Measurements from ENCODE around the gene CPE.
"Not testable (repeated sequence)": the region's sequence is repeated elsewhere in the genome, so short reads cannot be mapped to it uniquely, and the experiment has no call there.

Gene CPE

DNA sequence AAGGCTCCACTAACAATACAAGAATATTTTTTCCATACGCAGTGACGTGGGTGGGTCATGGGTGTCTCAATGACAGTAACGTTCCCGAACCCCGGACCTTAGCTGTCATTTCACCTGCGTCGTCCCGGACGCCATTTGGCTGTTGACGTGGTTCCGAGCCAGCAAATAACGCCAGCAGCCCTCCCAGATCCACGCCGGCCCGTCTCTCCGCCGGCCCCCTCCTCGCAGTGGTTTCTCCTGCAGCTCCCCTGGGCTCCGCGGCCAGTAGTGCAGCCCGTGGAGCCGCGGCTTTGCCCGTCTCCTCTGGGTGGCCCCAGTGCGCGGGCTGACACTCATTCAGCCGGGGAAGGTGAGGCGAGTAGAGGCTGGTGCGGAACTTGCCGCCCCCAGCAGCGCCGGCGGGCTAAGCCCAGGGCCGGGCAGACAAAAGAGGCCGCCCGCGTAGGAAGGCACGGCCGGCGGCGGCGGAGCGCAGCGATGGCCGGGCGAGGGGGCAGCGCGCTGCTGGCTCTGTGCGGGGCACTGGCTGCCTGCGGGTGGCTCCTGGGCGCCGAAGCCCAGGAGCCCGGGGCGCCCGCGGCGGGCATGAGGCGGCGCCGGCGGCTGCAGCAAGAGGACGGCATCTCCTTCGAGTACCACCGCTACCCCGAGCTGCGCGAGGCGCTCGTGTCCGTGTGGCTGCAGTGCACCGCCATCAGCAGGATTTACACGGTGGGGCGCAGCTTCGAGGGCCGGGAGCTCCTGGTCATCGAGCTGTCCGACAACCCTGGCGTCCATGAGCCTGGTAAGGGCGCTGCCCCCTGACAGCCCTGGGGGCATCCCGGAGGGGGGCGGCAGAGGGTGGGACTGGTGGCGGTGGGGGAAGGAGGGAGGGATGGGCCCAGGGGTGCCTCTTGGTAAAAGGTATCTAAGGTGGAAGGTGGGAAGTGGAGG, at the start of gene CPE:
Gene CPE, plus strand, starts transcription at position 264 of the 933 bp plus-strand sequence. Its CDS starts 214 bp downstream, at position 478.
- H3K4me3 Mint-ChIP-seq = peak within 1 kb of the TSS; percentile 78
- H3K9me3 Mint-ChIP-seq = peaks cover 3% of the 10 kb centered on the region
- H3K27me3 Mint-ChIP-seq = peaks cover 18% of the 10 kb centered on the region
- peaks cover 2% of the 10 kb centered on the region for H3K4me1 Mint-ChIP-seq
- peak; percentile 99 for ATAC-seq (ENCODE audit: low read depth)
- H3K36me3 Mint-ChIP-seq = no peaks in the 10 kb centered on the region
- DNase-seq (ENCODE audit: low spot score in 2 of 2) = peak; percentile 47 to 61
- H3K27ac Mint-ChIP-seq = no peak within 1 kb of the TSS

DNA sequence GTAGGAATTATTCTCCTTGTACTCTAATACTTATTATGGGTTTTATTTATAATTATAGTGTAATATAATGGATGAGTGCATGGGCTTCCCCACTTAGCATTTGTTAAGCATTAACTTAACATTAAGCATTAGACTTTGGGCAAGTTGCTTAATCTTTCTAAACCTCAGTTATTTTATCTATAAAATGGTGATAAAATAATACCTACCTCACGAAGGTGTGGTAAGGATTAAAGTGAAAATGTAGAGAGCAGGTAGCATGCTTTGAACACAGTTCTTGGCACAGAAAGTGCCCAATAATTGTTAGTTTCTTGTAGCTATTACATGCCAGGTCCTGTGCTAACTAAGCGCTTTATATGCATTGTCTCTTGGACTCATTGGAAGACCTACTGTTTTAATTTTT, 48.7 kb upstream of the CPE start:
- Mint-ChIP-seq H3K4me3 (no peak overlapping the region), H3K36me3 (peaks cover 18% of the 10 kb centered on the region), H3K27ac (no peak overlapping the region), H3K27me3 (no peaks in the 10 kb centered on the region), H3K9me3 (no peaks in the 10 kb centered on the region), H3K4me1 (peaks cover 30% of the 10 kb centered on the region)
- ATAC-seq (ENCODE audit: low read depth) (no peak), DNase-seq (ENCODE audit: low spot score in 2 of 2) (no peak)

DNA sequence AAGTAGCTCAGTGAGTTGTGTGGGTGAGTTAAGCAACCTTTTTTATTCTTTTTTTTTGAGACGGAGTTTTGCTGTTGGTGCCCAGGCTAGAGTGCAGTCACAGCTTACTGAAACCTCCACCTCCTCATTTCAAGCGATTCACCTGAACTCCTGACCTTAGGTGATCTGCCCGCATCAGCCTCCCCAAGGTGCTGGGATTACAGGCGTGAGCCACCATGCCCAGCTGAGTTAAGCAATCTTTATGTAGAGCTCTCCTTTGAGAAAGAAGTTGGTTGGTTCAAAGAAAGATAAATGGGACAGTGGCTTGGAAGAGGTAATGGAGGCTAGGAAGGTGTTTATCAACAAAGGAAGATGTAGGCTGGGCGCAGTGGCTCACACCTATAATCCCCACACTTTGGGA, 48.1 kb upstream of the CPE start:
- peak overlapping the region; percentile 71 for H3K27ac Mint-ChIP-seq
- peaks cover 20% of the 10 kb centered on the region for H3K36me3 Mint-ChIP-seq
- DNase-seq (ENCODE audit: low spot score in 2 of 2) (no peak), ATAC-seq (ENCODE audit: low read depth) (no peak)
- no peak overlapping the region for H3K4me3 Mint-ChIP-seq
- no peaks in the 10 kb centered on the region for H3K27me3 Mint-ChIP-seq
- H3K9me3 Mint-ChIP-seq = no peaks in the 10 kb centered on the region
- H3K4me1 Mint-ChIP-seq = peaks cover 30% of the 10 kb centered on the region

DNA sequence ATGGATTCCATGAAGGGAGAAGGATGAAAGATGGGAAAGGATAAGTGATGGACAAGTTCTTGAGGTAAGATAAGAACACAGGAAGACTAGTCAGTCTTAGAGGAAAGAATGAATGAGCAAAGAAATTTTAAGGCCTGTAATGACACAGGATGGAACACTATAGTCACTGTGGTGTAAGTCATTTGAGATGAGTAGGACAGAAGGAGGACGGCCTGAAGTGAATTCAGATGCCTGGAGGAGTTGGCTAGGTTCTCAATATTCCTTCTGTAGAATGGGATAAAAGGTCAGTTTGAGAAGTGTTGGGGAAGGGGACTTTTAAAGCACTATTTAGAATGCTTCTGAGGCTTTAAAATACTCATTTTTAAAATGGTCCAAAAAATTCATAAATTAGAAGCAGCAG, 47.4 kb upstream of the CPE start:
- DNase-seq (ENCODE audit: low spot score in 2 of 2) (no peak), ATAC-seq (ENCODE audit: low read depth) (no peak)
- H3K27ac Mint-ChIP-seq = peak overlapping the region; percentile 71
- peaks cover 25% of the 10 kb centered on the region for H3K4me1 Mint-ChIP-seq
- H3K4me3 Mint-ChIP-seq = no peak overlapping the region
- H3K27me3 Mint-ChIP-seq = no peaks in the 10 kb centered on the region
- H3K36me3 Mint-ChIP-seq = peaks cover 20% of the 10 kb centered on the region
- H3K9me3 Mint-ChIP-seq = no peaks in the 10 kb centered on the region

DNA sequence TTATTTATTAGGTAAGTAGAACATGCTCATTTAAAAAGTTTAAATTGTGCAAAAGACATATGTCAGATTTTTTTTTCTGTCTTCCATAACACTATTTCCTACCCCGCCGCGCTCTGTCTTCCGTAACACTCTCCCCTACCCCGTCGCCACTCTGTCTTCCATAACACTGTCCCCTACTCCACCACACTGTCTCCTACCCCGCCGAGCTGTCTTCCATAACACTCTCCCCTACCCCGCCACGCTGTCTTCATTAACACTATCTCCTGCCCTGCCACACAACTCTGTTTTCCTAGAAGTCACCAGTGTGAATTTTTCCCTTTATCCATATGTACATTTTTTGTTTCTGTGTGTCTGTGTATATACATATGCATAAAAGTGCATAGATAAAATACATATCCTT, 47.0 kb upstream of the CPE start:
- H3K4me3 Mint-ChIP-seq = no peak overlapping the region
- ATAC-seq (ENCODE audit: low read depth) (no peak), DNase-seq (ENCODE audit: low spot score in 2 of 2) (no peak)
- peaks cover 25% of the 10 kb centered on the region for H3K4me1 Mint-ChIP-seq
- H3K27me3 Mint-ChIP-seq = no peaks in the 10 kb centered on the region
- peak overlapping the region; percentile 71 for H3K27ac Mint-ChIP-seq
- no peaks in the 10 kb centered on the region for H3K9me3 Mint-ChIP-seq
- peaks cover 20% of the 10 kb centered on the region for H3K36me3 Mint-ChIP-seq

DNA sequence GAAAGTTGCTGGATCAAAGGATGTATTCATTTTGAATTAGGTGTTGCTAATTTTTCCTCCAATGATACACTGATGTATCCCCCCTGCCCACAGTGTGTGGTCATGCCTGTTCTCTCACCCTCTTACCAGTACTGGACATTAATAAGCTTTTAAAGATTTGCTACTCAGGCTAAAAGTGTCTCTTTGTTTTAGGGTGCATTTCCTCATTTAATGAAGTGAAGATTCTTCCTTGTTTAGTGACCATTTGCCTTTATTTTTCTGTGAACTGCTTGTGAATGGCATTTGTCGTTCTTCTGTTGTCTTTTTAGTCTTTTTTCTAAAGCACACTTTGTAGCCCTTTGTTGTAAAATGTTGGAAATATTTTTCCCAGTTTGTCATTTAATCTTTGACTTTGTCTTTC, 46.3 kb upstream of the CPE start:
- no peak overlapping the region for H3K4me3 Mint-ChIP-seq
- H3K9me3 Mint-ChIP-seq = no peaks in the 10 kb centered on the region
- peaks cover 22% of the 10 kb centered on the region for H3K36me3 Mint-ChIP-seq
- H3K4me1 Mint-ChIP-seq = peaks cover 25% of the 10 kb centered on the region
- no peaks in the 10 kb centered on the region for H3K27me3 Mint-ChIP-seq
- no peak for DNase-seq (ENCODE audit: low spot score in 2 of 2)
- H3K27ac Mint-ChIP-seq = peak overlapping the region; percentile 61
- no peak for ATAC-seq (ENCODE audit: low read depth)

DNA sequence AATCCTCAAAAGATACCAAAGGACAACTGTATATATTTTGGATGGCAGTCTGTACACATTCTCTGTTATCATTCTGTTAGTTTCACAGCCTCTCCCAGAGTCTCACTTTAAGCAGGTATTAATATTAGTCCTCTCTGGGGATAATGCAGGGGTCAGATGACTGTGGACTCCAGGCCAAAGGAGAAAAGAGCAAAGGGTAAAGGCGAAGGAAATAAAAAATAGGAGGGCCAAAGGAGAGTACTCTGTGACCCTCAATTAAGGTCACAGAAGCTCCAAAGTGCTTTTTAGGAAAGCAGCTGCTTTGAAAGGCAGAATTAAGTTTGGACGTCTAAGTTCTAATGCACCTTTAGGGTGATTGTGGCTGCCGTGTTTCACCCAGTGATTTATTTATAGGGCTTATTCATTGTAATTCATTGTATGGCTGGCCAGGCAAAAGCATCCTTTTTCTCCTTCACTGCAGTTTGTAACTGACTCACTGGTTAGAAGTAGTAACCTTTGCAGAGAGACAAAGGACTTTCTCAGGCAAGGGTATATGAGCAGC, 43.6 kb upstream of the CPE start:
- Mint-ChIP-seq H3K27ac (peak overlapping the region; percentile 36), H3K27me3 (no peaks in the 10 kb centered on the region), H3K4me1 (peaks cover 23% of the 10 kb centered on the region), H3K36me3 (peaks cover 23% of the 10 kb centered on the region), H3K9me3 (no peaks in the 10 kb centered on the region), H3K4me3 (no peak overlapping the region)
- ATAC-seq (ENCODE audit: low read depth) (no peak), DNase-seq (ENCODE audit: low spot score in 2 of 2) (no peak)

DNA sequence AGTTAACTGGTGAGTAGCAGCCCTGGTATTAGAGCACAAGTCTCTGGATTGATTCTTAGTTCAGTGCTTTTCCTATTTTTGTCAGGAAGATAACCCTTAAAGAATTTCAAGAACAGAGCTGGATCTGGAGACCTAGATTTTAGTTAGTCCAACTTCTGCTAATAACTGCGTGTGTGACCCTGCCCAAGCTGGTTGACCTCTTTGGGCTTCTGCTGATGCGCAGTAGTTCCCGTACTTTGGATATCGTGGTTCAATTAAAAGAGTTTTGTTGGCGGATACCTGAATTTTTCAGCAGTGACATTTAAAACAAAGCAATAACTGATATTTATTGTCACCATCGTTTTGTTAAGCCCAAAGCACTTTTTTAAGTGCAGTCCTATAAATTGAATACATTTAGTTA, 42.1 kb upstream of the CPE start:
- Mint-ChIP-seq H3K27ac (no peak overlapping the region), H3K4me1 (peaks cover 13% of the 10 kb centered on the region)

DNA sequence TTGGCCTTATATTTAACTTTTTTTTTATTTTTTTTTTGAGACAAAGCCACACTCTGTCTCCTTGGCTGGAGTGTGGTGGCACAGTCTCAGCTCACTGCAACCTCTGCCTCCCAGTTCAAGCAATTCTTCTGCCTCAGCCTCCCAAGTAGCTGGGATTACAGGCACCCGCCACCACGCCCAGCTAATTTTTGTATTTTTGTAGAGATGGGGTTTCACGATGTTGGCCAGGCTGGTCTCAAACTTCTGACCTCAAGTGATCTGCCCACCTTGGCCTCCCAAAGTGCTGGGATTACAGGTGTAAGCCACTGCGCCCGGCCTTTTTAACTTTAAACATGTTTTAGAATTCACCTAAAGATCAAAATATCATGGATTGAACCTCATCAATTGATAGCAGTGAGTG, 36.5 kb upstream of the CPE start:
- not testable (repeated sequence) for H3K36me3 Mint-ChIP-seq; H3K9me3 Mint-ChIP-seq; DNase-seq (ENCODE audit: low spot score in 2 of 2); H3K4me3 Mint-ChIP-seq; ATAC-seq (ENCODE audit: low read depth); H3K4me1 Mint-ChIP-seq; H3K27me3 Mint-ChIP-seq; H3K27ac Mint-ChIP-seq

More for the DNA sequence above, 42.1 kb upstream of the CPE start:
- H3K27me3 Mint-ChIP-seq = no peaks in the 10 kb centered on the region
- no peaks in the 10 kb centered on the region for H3K9me3 Mint-ChIP-seq
- H3K36me3 Mint-ChIP-seq = peaks cover 17% of the 10 kb centered on the region
- H3K4me3 Mint-ChIP-seq = no peak overlapping the region
- ATAC-seq (ENCODE audit: low read depth) (no peak), DNase-seq (ENCODE audit: low spot score in 2 of 2) (no peak)

DNA sequence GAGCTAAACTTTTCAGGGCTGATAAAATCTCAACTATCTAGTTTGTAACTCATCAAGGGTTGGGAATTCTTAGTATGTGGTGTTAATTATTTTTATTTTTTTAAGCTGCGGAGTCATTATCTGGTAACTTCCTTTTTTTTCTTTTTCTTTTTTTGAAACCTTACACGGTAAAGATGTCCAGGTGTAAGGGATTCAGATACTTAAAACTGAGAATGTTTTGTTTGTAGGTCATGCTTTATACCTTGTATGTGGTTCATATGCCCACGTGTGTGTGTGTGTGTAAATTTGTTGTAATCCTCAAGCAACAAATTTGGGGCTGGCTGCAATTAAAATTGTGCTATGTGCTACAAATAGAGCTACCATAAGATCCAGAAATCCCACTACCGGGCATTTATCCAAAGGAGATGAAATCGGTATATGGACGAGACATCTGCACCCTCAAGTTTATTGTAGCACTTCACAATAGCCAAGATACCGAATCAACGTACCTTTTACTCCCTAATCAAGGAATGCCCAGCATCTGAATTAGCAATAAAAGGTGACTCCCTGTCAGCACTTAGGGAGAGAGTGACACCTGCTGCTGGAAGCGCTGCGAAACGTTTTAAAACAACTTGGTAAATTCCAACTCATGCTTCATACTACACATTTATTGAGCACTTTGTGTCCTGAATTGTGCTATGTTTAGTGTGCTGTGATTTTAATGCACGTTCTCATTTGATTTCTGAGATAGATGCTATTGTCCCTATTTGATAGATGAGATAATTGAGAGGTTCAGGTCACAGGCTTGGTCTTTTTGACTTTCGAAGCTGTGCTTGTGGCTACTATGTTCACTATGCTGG, 35.2 kb upstream of the CPE start:
- Mint-ChIP-seq H3K36me3 (peaks cover 3% of the 10 kb centered on the region), H3K9me3 (no peaks in the 10 kb centered on the region), H3K27me3 (no peaks in the 10 kb centered on the region), H3K4me1 (no peaks in the 10 kb centered on the region), H3K4me3 (no peak overlapping the region), H3K27ac (no peak overlapping the region)
- ATAC-seq (ENCODE audit: low read depth) = no peak
- no peak for DNase-seq (ENCODE audit: low spot score in 2 of 2)

DNA sequence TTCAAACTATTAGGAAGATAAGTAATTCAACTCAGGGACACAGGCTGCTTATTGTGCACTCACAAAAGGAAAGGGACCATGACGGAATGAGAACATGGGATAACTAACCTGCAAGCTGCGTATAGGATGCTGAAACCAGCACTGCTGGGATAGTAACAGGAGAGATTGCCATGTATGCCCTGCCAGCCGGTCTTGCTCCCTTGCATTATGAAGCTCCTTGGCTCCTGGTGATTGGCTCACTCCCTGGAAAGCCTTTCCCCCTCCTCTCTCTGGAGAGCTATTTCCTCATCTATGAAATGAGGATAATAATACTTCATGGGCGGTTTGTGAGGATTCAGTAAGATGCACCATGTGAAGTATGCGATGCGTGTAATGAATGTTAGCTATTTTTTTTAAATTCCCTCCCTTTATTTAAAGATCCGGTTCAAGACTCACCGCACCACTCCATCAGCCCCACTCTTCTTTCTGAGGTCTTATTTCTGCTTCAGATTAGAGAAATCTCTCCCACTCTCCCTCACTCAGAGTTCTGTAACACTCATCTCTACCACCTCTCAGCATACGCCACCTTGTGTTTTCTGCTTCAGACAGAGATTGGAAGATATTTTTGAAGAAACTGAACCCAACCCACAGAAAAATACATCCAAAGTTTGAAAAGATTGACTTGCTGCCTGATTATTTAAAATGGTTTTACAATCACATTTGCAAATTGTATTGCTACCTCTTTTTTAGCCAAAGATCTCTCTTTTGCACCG, 33.0 kb upstream of the CPE start:
- no peak overlapping the region for H3K27ac Mint-ChIP-seq
- no peak overlapping the region for H3K4me3 Mint-ChIP-seq
- no peak for DNase-seq (ENCODE audit: low spot score in 2 of 2)
- peaks cover 2% of the 10 kb centered on the region for H3K36me3 Mint-ChIP-seq
- H3K4me1 Mint-ChIP-seq = no peaks in the 10 kb centered on the region
- no peaks in the 10 kb centered on the region for H3K27me3 Mint-ChIP-seq
- ATAC-seq (ENCODE audit: low read depth) = no peak
- H3K9me3 Mint-ChIP-seq = no peaks in the 10 kb centered on the region

DNA sequence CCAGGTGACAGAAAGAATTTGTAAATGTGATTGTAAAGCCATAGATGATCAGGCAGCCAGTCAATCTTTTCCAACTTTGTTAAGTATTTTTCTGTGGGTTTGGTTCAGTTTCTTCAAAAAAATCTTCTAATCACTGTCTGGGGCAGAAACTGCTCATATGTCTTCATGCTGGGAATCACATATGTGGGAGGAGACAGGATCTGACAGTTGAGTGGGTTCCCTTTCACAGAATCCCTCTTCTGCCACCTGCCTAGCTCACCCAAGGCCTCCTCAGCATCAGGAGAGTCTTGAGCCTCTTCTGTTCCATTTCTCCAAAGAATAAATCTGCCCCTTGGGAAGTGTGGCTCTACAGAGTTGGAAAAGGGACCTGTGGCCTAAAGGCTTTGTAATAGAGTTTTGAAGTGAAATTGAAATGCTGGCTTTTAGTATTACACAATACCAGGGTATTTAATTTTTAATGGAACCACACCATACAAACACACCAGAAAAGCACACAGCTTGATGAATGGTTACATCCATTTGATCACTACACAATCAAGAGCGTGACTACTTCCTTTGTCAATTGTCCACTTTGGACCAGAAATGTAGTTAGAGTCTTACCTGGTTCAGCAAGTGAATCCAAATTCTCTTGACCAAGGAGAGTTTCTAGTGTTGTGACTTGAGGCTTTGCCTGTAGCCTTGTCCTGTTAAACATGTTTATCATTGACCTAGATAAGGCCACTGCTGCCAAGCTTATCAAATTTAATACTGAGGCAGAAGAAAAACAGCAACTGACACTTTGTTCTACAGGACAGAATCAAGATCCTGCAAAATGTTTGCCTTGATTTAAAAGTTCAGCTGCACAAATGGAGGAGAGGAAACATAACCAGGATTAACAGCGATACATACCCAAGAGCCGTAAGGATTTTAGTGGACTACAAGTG, 30.9 kb upstream of the CPE start:
- no peak overlapping the region for H3K27ac Mint-ChIP-seq
- no peaks in the 10 kb centered on the region for H3K9me3 Mint-ChIP-seq
- no peak overlapping the region for H3K4me3 Mint-ChIP-seq
- peaks cover 5% of the 10 kb centered on the region for H3K27me3 Mint-ChIP-seq
- DNase-seq (ENCODE audit: low spot score in 2 of 2) (no peak), ATAC-seq (ENCODE audit: low read depth) (no peak)
- no peaks in the 10 kb centered on the region for H3K36me3 Mint-ChIP-seq
- no peaks in the 10 kb centered on the region for H3K4me1 Mint-ChIP-seq

Data from memory B cell (primary cell).